NOMO-1 treated with dmso at 0.1 percent for 144 hours (cell line): ENCODE data around the gene ELP5.

Experiments
- DNase-seq: peaks from one replicate; lab custom pipeline; 2025; ENCODE audit not compliant: unreplicated experiment; lab: John Stamatoyannopoulos, UW

The ELP5 gene

GRCh38 chr17:7252176-7253043, at the start of gene ELP5:
Gene ELP5 (plus strand): TSS chr17:7252215. CDS start chr17:7252551, 336 bp downstream.
- peak; percentile 91 for DNase-seq

GRCh38 chr17:7203391-7203790, 48.6 kb upstream of the ELP5 start:
- no peak for DNase-seq

- no peak for DNase-seq
Observed at GRCh38 chr17:7204336-7204735, 47.7 kb upstream of the ELP5 start.

- no peak for DNase-seq
Observed at GRCh38 chr17:7204828-7205461, 47.1 kb upstream of the ELP5 start.

GRCh38 chr17:7205561-7205960, 46.5 kb upstream of the ELP5 start:
- no peak for DNase-seq

- DNase-seq: no peak
Observed at GRCh38 chr17:7207120-7208001, 44.7 kb upstream of the ELP5 start.

- no peak for DNase-seq
Observed at GRCh38 chr17:7208027-7208571, 43.9 kb upstream of the ELP5 start.

GRCh38 chr17:7208754-7209460, 43.1 kb upstream of the ELP5 start:
- DNase-seq: no peak

- no peak for DNase-seq
Observed at GRCh38 chr17:7211491-7212273, 40.3 kb upstream of the ELP5 start.

- DNase-seq: peak; percentile 51
Observed at GRCh38 chr17:7213895-7214299, 38.1 kb upstream of the ELP5 start.

GRCh38 chr17:7214300-7215135, 37.5 kb upstream of the ELP5 start:
- DNase-seq: peak; percentile 95

GRCh38 chr17:7215136-7215638, 36.8 kb upstream of the ELP5 start:
- no peak for DNase-seq

- DNase-seq: no peak
Observed at GRCh38 chr17:7215652-7216180, 36.3 kb upstream of the ELP5 start.

- DNase-seq: no peak
Observed at GRCh38 chr17:7216242-7217112, 35.5 kb upstream of the ELP5 start.

GRCh38 chr17:7217113-7217987, 34.7 kb upstream of the ELP5 start:
- peak; percentile 64 for DNase-seq

- DNase-seq: no peak
Observed at GRCh38 chr17:7218166-7218565, 33.8 kb upstream of the ELP5 start.
